GM12878 (cell line): Measurements from ENCODE around the gene TRMT44.
"Not testable (repeated sequence)": the region's sequence is repeated elsewhere in the genome, so short reads cannot be mapped to it uniquely, and the experiment has no call there.

ENCODE experiments used
- ATF2 ChIP-seq: IDR thresholded peaks from 2 replicates; pipeline ENCODE4 v1.6.1; 2012; ENCODE audit warnings: low read length, inconsistent platforms
- CHD1 ChIP-seq: IDR thresholded peaks from 2 replicates; pipeline ENCODE4 v1.6.1; 2012; ENCODE audit warnings: low read depth, low read length, improper control_type of control experiment
- CHD2 ChIP-seq: IDR thresholded peaks from 2 replicates; pipeline ENCODE4 v1.6.1; 2011; ENCODE audit warnings: low read depth, low read length, improper control_type of control experiment, borderline replicate concordance
- EZH2 ChIP-seq: IDR thresholded peaks from 2 replicates; pipeline ENCODE4 v1.6.1; 2012; ENCODE audit warnings: low read depth, mild to moderate bottlenecking, control low read depth, inconsistent platforms, low read length, borderline replicate concordance; ENCODE audit not compliant: control insufficient read depth
- KDM1A ChIP-seq: fragments of 200-600 bp; sonication (generic); IDR thresholded peaks from 2 replicates; pipeline ENCODE4 v1.6.1; 2016; ENCODE audit warnings: borderline replicate concordance
- KLF5 ChIP-seq: fragments of 450-650 bp; IDR thresholded peaks from 2 replicates; pipeline ENCODE4 v1.6.1; 2014; ENCODE audit warnings: mild to moderate bottlenecking; ENCODE audit not compliant: partially characterized antibody
- LARP7 ChIP-seq: fragments of 450-650 bp; IDR thresholded peaks from 2 replicates; pipeline ENCODE4 v1.6.1; 2017; ENCODE audit warnings: mild to moderate bottlenecking
- POLR2A ChIP-seq: IDR thresholded peaks from 2 replicates; pipeline ENCODE4 v1.6.1; 2011; ENCODE audit warnings: low read depth, mild to moderate bottlenecking, low read length
- RAD51 ChIP-seq: fragments of 450-650 bp; IDR thresholded peaks from 2 replicates; pipeline ENCODE4 v1.6.1; 2016; ENCODE audit warnings: moderate library complexity, mild to moderate bottlenecking, inconsistent platforms
- SMC3 ChIP-seq: IDR thresholded peaks from 2 replicates; pipeline ENCODE4 v1.6.1; 2011; ENCODE audit warnings: low read length, improper control_type of control experiment, borderline replicate concordance
- TAF1 ChIP-seq: IDR thresholded peaks from 2 replicates; pipeline ENCODE4 v1.6.1; 2011; ENCODE audit warnings: mild to moderate bottlenecking, low read depth, low read length, borderline replicate concordance
- TCF12 ChIP-seq: IDR thresholded peaks from 2 replicates; pipeline ENCODE4 v1.6.1; 2011; ENCODE audit warnings: low read depth, mild to moderate bottlenecking, low read length
- ZNF384 ChIP-seq: IDR thresholded peaks from 2 replicates; pipeline ENCODE4 v1.6.1; 2012; ENCODE audit warnings: low read depth, mild to moderate bottlenecking, low read length, improper control_type of control experiment, borderline replicate concordance

- not testable (repeated sequence) for TF ChIP-seq CHD2, SMC3, RAD51, TAF1, ZNF384, POLR2A, KLF5, ATF2, CHD1, TCF12, EZH2, KDM1A, LARP7
Measured at GRCh38 chr4:8513080-8513479, 72.5 kb downstream of the TRMT44 start.
